HepG2 (cell line): Measurements from ENCODE around the gene CXCR5. TPM values are rescaled to one million over a fixed set of nuclear protein-coding genes. Genes with fewer than 3 reads are reported as not detected.

Experiments used
- AHR ChIP-seq: IDR thresholded peaks from 2 replicates; pipeline ENCODE4 v1.6.1; 2018; ENCODE audit warnings: missing genetic modification reagents, missing compliant biosample characterization
- ARID4A ChIP-seq: sonication (generic); formaldehyde crosslinking; IDR thresholded peaks from 2 replicates; pipeline ENCODE4 v1.5.0; 2020; ENCODE audit warnings: mild to moderate bottlenecking, missing genetic modification reagents, borderline replicate concordance
- CBFB ChIP-seq: sonication (generic); formaldehyde crosslinking; IDR thresholded peaks from 2 replicates; pipeline ENCODE4 v1.4.0; 2020; ENCODE audit warnings: missing genetic modification reagents
- CCDC6 ChIP-seq: sonication (generic); formaldehyde crosslinking; IDR thresholded peaks from 2 replicates; pipeline ENCODE4 v1.8.1; 2022; ENCODE audit warnings: mild to moderate bottlenecking, missing genetic modification reagents, moderate library complexity
- DDIT3 ChIP-seq: sonication (generic); formaldehyde crosslinking; IDR thresholded peaks from 2 replicates; pipeline ENCODE4 v1.4.0; 2020; ENCODE audit warnings: mild to moderate bottlenecking, missing genetic modification reagents
- DNMT1 ChIP-seq: sonication (generic); formaldehyde crosslinking; IDR thresholded peaks from 2 replicates; pipeline ENCODE4 v1.5.1; 2020; ENCODE audit warnings: mild to moderate bottlenecking, missing genetic modification reagents
- DRAP1 ChIP-seq: IDR thresholded peaks from 2 replicates; pipeline ENCODE4 v1.6.1; 2016; ENCODE audit warnings: missing genetic modification reagents, missing compliant biosample characterization
- MXI1 ChIP-seq: IDR thresholded peaks from 3 replicates; pipeline ENCODE4 v1.6.1; 2012; ENCODE audit warnings: low read depth, low read length, inconsistent platforms, borderline replicate concordance
- POLR2A ChIP-seq, 2 experiments: IDR thresholded peaks; 2 replicates each; pipeline ENCODE4 v1.6.1; 2011; ENCODE audit warnings: low read depth in 2 of 2, low read length in 2 of 2, mild to moderate bottlenecking in 1 of 2, moderate library complexity in 1 of 2; ENCODE audit not compliant: insufficient read depth in 1 of 2
- RAD51 ChIP-seq: fragments of 450-650 bp; IDR thresholded peaks from 2 replicates; pipeline ENCODE4 v1.6.1; 2016; ENCODE audit warnings: borderline replicate concordance
- SMC3 ChIP-seq: IDR thresholded peaks from 2 replicates; pipeline ENCODE4 v1.6.1; 2011; ENCODE audit warnings: low read length, improper control_type of control experiment
- SP4 ChIP-seq: sonication (generic); formaldehyde crosslinking; IDR thresholded peaks from 2 replicates; pipeline ENCODE4 v1.8.1; 2023; ENCODE audit warnings: mild to moderate bottlenecking, missing genetic modification reagents
- ZC3H4 ChIP-seq: sonication (generic); formaldehyde crosslinking; IDR thresholded peaks from 2 replicates; pipeline ENCODE4 v1.4.0; 2020; ENCODE audit warnings: missing genetic modification reagents, borderline replicate concordance
- ZFP41 ChIP-seq: sonication (generic); formaldehyde crosslinking; IDR thresholded peaks from 2 replicates; pipeline ENCODE4 v1.4.0; 2020; ENCODE audit warnings: mild to moderate bottlenecking, missing genetic modification reagents, borderline replicate concordance
- ZFYVE20 ChIP-seq: sonication (generic); formaldehyde crosslinking; IDR thresholded peaks from 2 replicates; pipeline ENCODE4 v1.8.0; 2023; ENCODE audit warnings: low read depth, mild to moderate bottlenecking, moderate library complexity, missing genetic modification reagents, borderline replicate concordance
- ZNF17 ChIP-seq: sonication (generic); formaldehyde crosslinking; IDR thresholded peaks from 2 replicates; pipeline ENCODE4 v1.5.0; 2020; ENCODE audit warnings: mild to moderate bottlenecking, missing genetic modification reagents
- ZNF225 ChIP-seq: sonication (generic); formaldehyde crosslinking; IDR thresholded peaks from 2 replicates; pipeline ENCODE4 v1.4.0; 2020; ENCODE audit warnings: mild to moderate bottlenecking, missing genetic modification reagents
- ZNF274 ChIP-seq: sonication (generic); formaldehyde crosslinking; IDR thresholded peaks from 2 replicates; pipeline ENCODE4 v1.5.1; 2020; ENCODE audit warnings: mild to moderate bottlenecking, missing genetic modification reagents
- ZNF468 ChIP-seq: sonication (generic); formaldehyde crosslinking; IDR thresholded peaks from 2 replicates; pipeline ENCODE4 v1.8.0; 2022; ENCODE audit warnings: mild to moderate bottlenecking, moderate library complexity, missing genetic modification reagents
- ZNF510 ChIP-seq: sonication (generic); formaldehyde crosslinking; IDR thresholded peaks from 2 replicates; pipeline ENCODE4 v1.4.0; 2020; ENCODE audit warnings: low read depth, mild to moderate bottlenecking, missing genetic modification reagents
- ZNF546 ChIP-seq: sonication (generic); formaldehyde crosslinking; conservative IDR thresholded peaks from 2 replicates; pipeline ENCODE4 v1.8.1; 2023; ENCODE audit warnings: mild to moderate bottlenecking, missing genetic modification reagents
- ZNF570 ChIP-seq: sonication (generic); formaldehyde crosslinking; IDR thresholded peaks from 2 replicates; pipeline ENCODE4 v1.4.0; 2020; ENCODE audit warnings: mild to moderate bottlenecking, missing genetic modification reagents, borderline replicate concordance
- ZNF652 ChIP-seq: IDR thresholded peaks from 2 replicates; pipeline ENCODE4 v1.6.1; 2016; ENCODE audit warnings: low read depth, borderline replicate concordance
- ZNF709 ChIP-seq: sonication (generic); formaldehyde crosslinking; IDR thresholded peaks from 2 replicates; pipeline ENCODE4 v1.5.0; 2020; ENCODE audit warnings: mild to moderate bottlenecking, missing genetic modification reagents
- polyA plus RNA-seq, 8 experiments: library from polyadenylated mRNA; depleted of rRNA in 3 of 8; stranded (reverse) in 7 of 8; unstranded in 1 of 8; fragments of >200 nt; fragmentation: Illumina TruSeq in 4 of 8; extraction: Trizol in 4 of 8; gene quantifications; 2 replicates each; pipeline versions ENCODE4 v1.2.1 to v1.2.3, GENCODE V29; 2011 to 2016; ENCODE audit warnings: low read depth in 4 of 8, missing spikeins in 1 of 8, mixed read lengths in 1 of 8; ENCODE audit not compliant: insufficient read depth in 1 of 8
- total RNA-seq, 5 experiments: library from RNA; depleted of rRNA; stranded (reverse); fragments of >200 nt; fragmentation: Illumina TruSeq; extraction: Trizol; gene quantifications; 2 replicates each; pipeline ENCODE4 v1.2.3, GENCODE V29; 2016; ENCODE audit warnings: low read depth in 1 of 5
- TF ChIP-seq, protein P1 (sequence below): sonication (generic); formaldehyde crosslinking; IDR thresholded peaks from 2 replicates; pipeline ENCODE4 v1.5.0; 2020; ENCODE audit warnings: missing genetic modification reagents, mild to moderate bottlenecking, borderline replicate concordance

CXCR5 gene
- total and polyA plus RNA-seq, 2 of the 13 experiments (the other 11 are each of a cell fraction or from before 2014, with no cell fraction given): not detected

DNA sequence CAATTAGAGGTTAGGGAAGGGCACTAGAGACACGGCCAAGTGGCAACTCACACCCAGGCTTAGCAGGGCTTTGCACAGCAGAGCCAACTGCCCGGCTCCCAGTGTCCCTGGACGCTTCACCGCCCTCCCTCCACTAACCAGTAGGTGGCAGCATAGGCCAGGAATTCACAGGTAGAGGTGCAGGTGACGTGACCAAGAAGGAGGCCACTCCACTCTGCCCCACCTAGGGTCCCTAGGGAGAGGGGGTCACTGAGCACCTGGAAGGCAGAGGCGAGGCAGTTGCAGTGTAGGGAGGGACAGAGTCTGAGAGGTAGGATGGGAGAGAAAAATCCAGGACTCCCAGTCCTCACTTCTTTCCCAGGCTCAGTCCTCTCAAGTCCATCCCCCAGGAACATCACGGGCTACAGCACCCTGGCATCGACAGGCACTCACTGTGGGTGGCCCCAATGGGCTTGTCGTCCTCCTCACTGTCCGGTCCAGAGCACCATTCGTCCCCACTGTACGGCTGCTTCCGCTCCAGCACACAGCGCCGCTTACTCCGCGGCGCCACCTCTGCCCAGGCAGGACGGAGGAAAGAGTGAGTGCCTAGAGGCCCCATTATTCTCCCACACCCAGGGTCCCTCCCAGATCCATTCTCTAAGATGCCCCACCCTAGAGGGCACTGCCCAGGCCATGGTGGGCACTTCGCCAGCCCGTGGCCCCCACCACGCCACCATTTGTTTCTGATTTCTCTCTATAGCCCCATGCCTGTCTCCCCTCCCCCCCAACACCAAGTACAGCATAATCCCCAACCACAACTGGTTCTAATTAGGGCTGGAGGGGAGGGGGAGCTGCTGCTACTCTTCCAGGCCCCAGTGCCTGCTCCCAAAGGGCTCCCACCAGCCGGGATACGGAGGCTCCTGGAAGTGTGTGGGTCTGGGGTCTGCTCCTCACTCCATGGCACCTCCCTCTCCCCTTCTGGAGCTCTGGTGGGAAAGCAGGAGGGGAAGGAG lies 23.7 kb downstream of the CXCR5 start (continued):
- TF ChIP-seq, protein P1, sequence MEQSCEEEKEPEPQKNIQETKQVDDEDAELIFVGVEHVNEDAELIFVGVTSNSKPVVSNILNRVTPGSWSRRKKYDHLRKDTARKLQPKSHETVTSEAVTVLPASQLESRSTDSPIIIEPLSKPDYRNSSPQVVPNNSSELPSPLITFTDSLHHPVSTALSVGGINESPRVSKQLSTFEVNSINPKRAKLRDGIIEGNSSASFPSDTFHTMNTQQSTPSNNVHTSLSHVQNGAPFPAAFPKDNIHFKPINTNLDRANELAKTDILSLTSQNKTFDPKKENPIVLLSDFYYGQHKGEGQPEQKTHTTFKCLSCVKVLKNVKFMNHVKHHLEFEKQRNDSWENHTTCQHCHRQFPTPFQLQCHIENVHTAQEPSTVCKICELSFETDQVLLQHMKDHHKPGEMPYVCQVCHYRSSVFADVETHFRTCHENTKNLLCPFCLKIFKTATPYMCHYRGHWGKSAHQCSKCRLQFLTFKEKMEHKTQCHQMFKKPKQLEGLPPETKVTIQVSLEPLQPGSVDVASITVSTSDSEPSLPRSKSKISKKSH (CRISPR knock-in tag): no peak
- TF ChIP-seq ZFYVE20 (CRISPR knock-in tag) (no peak), ZNF274 (CRISPR knock-in tag) (0 out of 2 replicates have a peak, but pooled peaks have one; percentile 47), ZNF709 (CRISPR knock-in tag) (no peak), ZNF225 (CRISPR knock-in tag) (no peak), DNMT1 (CRISPR knock-in tag) (no peak), ZNF570 (CRISPR knock-in tag) (no peak), ARID4A (peak; percentile 69), SP4 (no peak), MXI1 (no peak), DRAP1 (no peak), RAD51 (no peak), ZNF510 (CRISPR knock-in tag) (no peak), ZNF17 (CRISPR knock-in tag) (no peak), CCDC6 (CRISPR knock-in tag) (no peak), ZFP41 (CRISPR knock-in tag) (no peak), SMC3 (peak; percentile 97), DDIT3 (CRISPR knock-in tag) (no peak), POLR2A (IDR thresholded peaks at IDR 0.05; ENCODE audit: insufficient read depth in 1 of 2, low read depth in 2 of 2, low read length in 2 of 2) (no peak), ZC3H4 (CRISPR knock-in tag) (no peak), ZNF468 (CRISPR knock-in tag) (no peak), CBFB (CRISPR knock-in tag) (peak; percentile 20; the same call in 1 of the 2 replicates), ZNF546 (CRISPR knock-in tag) (no peak), ZNF652 (CRISPR knock-in tag) (peak; percentile 87), AHR (CRISPR knock-in tag) (no peak)
